Tibial artery (tissue), 4 donors: ENCODE results near the gene SH3RF3.

ENCODE experiments used
- DNase-seq, 2 donors: peaks; one replicate each; pipeline ENCODE4 v3.0.0-alpha.2; 2019
- H3K27ac ChIP-seq, 2 donors: fragments of 200-600 bp; sonication (generic) in 1 of 2; 1 replicate in 1 of 2; 2 replicates in 1 of 2; pipeline ENCODE4 v1.5.1; 2018 to 2019; ENCODE audit warnings: mild to moderate bottlenecking in 1 of 2
- H3K27me3 ChIP-seq, 2 donors: fragments of 200-600 bp; sonication (generic) in 1 of 2; one replicate each; pipeline versions ENCODE4 v1.5.1 to v1.6.0; 2016 to 2019
- H3K36me3 ChIP-seq, 3 donors: fragments of 200-600 bp; sonication (generic) in 2 of 3; one replicate each; pipeline ENCODE4 v1.5.1; 2016 to 2019; ENCODE audit warnings: mild to moderate bottlenecking in 2 of 3
- H3K4me1 ChIP-seq, 4 donors: fragments of 200-600 bp; sonication (generic) in 2 of 4; 1 replicate in 3 of 4; 2 replicates in 1 of 4; pipeline ENCODE4 v1.5.1; 2016 to 2019
- H3K4me3 ChIP-seq, 2 donors: fragments of 200-600 bp; sonication (generic) in 1 of 2; 1 replicate in 1 of 2; 2 replicates in 1 of 2; pipeline ENCODE4 v1.5.1; 2018 to 2019; ENCODE audit warnings: mild to moderate bottlenecking in 2 of 2
- H3K9me3 ChIP-seq, 3 donors: fragments of 200-600 bp; sonication (generic) in 1 of 3; one replicate each; pipeline ENCODE4 v1.5.1; 2016 to 2019
- CTCF ChIP-seq, 2 experiments: fragments of 200-600 bp in 1 of 2; fragments of 450-650 bp in 1 of 2; IDR thresholded peaks; one replicate each; pipeline ENCODE4 v1.5.1; 2017 to 2019; ENCODE audit warnings: antibody characterized with exemption in 2 of 2, mild to moderate bottlenecking in 1 of 2, moderate library complexity in 1 of 2
- intact Hi-C: fragments of 100-400 bp; cut with DNase I; formaldehyde crosslinking; loops from one replicate; pipeline ENCODE4 v1.15.0; 2023; ENCODE audit warnings: low total_unique reads

SH3RF3 gene

GRCh38 chr2:109440499-109441156, 311.6 kb downstream of the SH3RF3 start:
- peaks cover 12 to 57% (median 45%) of the 10 kb centered on the region in 4 donors for H3K4me1 ChIP-seq
- peaks cover 0 to 9% (median 8%) of the 10 kb centered on the region in 3 donors for H3K36me3 ChIP-seq
- intact Hi-C loops, result no loop called here
- no peak for TF ChIP-seq CTCF (IDR thresholded peaks at IDR 0.05)
- H3K4me3 ChIP-seq, result no peak overlapping the region
- H3K27me3 ChIP-seq, result no peaks in the 10 kb centered on the region
- H3K27ac ChIP-seq, result peak overlapping the region; percentile 86 to 96
- DNase-seq, result peak in 1 of 2 donors; percentile 66
- H3K9me3 ChIP-seq, result peaks cover 0 to 21% (median 0%) of the 10 kb centered on the region in 3 donors

GRCh38 chr2:109442715-109443319, 313.8 kb downstream of the SH3RF3 start:
- H3K27me3 ChIP-seq, result no peaks in the 10 kb centered on the region
- intact Hi-C loops, result no loop called here
- no peak overlapping the region for H3K27ac ChIP-seq
- no peak for TF ChIP-seq CTCF (IDR thresholded peaks at IDR 0.05)
- peaks cover 0 to 9% (median 0%) of the 10 kb centered on the region in 3 donors for H3K36me3 ChIP-seq
- H3K9me3 ChIP-seq, result peaks cover 0 to 21% (median 0%) of the 10 kb centered on the region in 3 donors
- H3K4me1 ChIP-seq, result peaks cover 6 to 57% (median 41%) of the 10 kb centered on the region in 4 donors
- DNase-seq, result no peak
- H3K4me3 ChIP-seq, result no peak overlapping the region

GRCh38 chr2:109444916-109445315, 315.9 kb downstream of the SH3RF3 start:
- Histone ChIP-seq H3K36me3 (peaks cover 0 to 9% (median 0%) of the 10 kb centered on the region in 3 donors), H3K4me1 (peaks cover 0 to 57% (median 38%) of the 10 kb centered on the region in 4 donors), H3K27me3 (no peaks in the 10 kb centered on the region), H3K27ac (peak overlapping the region in 1 of 2 donors; percentile 79), H3K9me3 (peaks cover 0 to 21% (median 0%) of the 10 kb centered on the region in 3 donors), H3K4me3 (no peak overlapping the region)
- intact Hi-C loops, result no loop called here
- no peak for DNase-seq
- no peak for TF ChIP-seq CTCF (IDR thresholded peaks at IDR 0.05)

- intact Hi-C loops, result no loop called here
- H3K27me3 ChIP-seq, result no peaks in the 10 kb centered on the region
- H3K9me3 ChIP-seq, result peaks cover 0 to 18% (median 0%) of the 10 kb centered on the region in 3 donors
- H3K36me3 ChIP-seq, result peaks cover 0 to 9% (median 0%) of the 10 kb centered on the region in 3 donors
- peak in 1 of 2 donors; percentile 62 for DNase-seq
- no peak for TF ChIP-seq CTCF (IDR thresholded peaks at IDR 0.05)
- peaks cover 0 to 58% (median 47%) of the 10 kb centered on the region in 4 donors for H3K4me1 ChIP-seq
- H3K4me3 ChIP-seq, result no peak overlapping the region
- peak overlapping the region; percentile 69 to 79 for H3K27ac ChIP-seq
Measured at GRCh38 chr2:109446278-109447131, 317.5 kb downstream of the SH3RF3 start.

GRCh38 chr2:109447251-109447661, 318.3 kb downstream of the SH3RF3 start:
- intact Hi-C loops, result no loop called here
- H3K36me3 ChIP-seq, result peaks cover 0 to 9% (median 0%) of the 10 kb centered on the region in 3 donors
- no peak overlapping the region for H3K4me3 ChIP-seq
- no peak for TF ChIP-seq CTCF (IDR thresholded peaks at IDR 0.05)
- no peaks in the 10 kb centered on the region for H3K27me3 ChIP-seq
- DNase-seq, result peak in 1 of 2 donors; percentile 41
- peak overlapping the region; percentile 69 to 79 for H3K27ac ChIP-seq
- H3K9me3 ChIP-seq, result peaks cover 0 to 11% (median 0%) of the 10 kb centered on the region in 3 donors
- H3K4me1 ChIP-seq, result peaks cover 0 to 66% (median 54%) of the 10 kb centered on the region in 4 donors
